ENCODE data around the gene PGAM1. TPM values are rescaled to one million over a fixed set of nuclear protein-coding genes. Genes with fewer than 3 reads are reported as not detected.

PGAM1 gene
- total and polyA plus RNA-seq, 2 of the 13 experiments (the other 11 are each of a cell fraction or from before 2014, with no cell fraction given): 354 to 483 TPM

GRCh38 chr10:97427571-97428179, 1.7 kb downstream of the PGAM1 start (continued):
- no peak for TF ChIP-seq LRRFIP1 (CRISPR knock-in tag; conservative IDR thresholded peaks at IDR 0.05)
- TF ChIP-seq ATF5 (CRISPR knock-in tag; IDR thresholded peaks at IDR 0.05; ENCODE audit: low read depth): 0 out of 2 replicates have a peak, but pooled peaks have one; percentile 41
- 0 out of 2 replicates have a peak, but pooled peaks have one; percentile 31 for TF ChIP-seq ZC3H13 (CRISPR knock-in tag; IDR thresholded peaks at IDR 0.05)
- peak; percentile 68; the same call in 1 of the 2 replicates for TF ChIP-seq MTERF4 (CRISPR knock-in tag; IDR thresholded peaks at IDR 0.05)
- no peak for TF ChIP-seq RFX3 (CRISPR knock-in tag; IDR thresholded peaks at IDR 0.05)
- no peak for TF ChIP-seq SNAPC5 (CRISPR knock-in tag; IDR thresholded peaks at IDR 0.05; ENCODE audit: borderline replicate concordance)
- 0 out of 2 replicates have a peak, but pooled peaks have one; percentile 18 for TF ChIP-seq SIN3A (IDR thresholded peaks at IDR 0.05; ENCODE audit: borderline replicate concordance, low read depth, low read length)
- TF ChIP-seq ZFP91 (CRISPR knock-in tag; IDR thresholded peaks at IDR 0.05; ENCODE audit: borderline replicate concordance): no peak

Measured in HepG2 (cell line).